NCI-H146 treated with DMSO at 0.1 percent for 48 hours (cell line): ENCODE data around the gene FGF21.
"Not testable (repeated sequence)": the region's sequence is repeated elsewhere in the genome, so short reads cannot be mapped to it uniquely, and the experiment has no call there.

Experiments
- DNase-seq: peaks from one replicate; lab custom pipeline; 2025; ENCODE audit not compliant: unreplicated experiment; lab: John Stamatoyannopoulos, UW

FGF21 gene

DNA sequence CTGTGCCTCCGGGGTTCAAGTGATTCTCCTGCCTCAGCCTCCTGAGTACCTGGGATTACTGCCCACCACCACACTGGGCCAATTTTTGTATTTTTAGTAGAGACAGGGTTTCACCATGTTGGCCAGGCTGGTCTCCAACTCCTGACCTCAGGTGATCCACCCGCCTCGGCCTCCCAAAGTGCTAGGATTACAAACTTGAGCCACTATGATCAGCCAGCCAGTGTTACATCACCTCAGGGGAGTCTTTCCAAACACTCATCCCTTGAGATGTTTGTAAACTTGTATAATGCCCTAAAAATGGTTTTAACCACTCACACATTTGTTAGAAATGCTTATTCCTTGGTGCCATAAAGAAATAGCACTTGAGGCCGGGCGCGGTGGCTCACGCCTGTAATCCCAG is 31.1 kb downstream of the FGF21 start:
- DNase-seq = not testable (repeated sequence)

DNA sequence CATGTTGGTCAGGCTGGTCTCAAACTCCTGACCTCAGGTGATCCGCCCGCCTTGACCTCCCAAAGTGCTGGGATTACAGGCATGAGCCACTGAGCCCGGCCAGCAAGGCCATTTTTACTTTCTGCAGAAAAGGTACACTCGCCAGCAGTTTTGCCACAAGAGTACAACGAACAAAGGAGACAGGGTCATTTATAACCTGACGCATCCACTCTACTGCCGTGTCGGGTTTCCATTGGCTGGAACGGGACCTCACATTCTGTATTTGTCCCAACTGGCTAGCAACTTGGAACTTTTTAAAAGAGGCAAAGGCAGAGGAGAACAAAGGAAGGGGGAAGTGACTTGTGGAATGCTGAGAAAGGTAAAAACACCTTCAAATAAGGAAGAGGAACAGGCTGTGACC is 32.0 kb downstream of the FGF21 start:
- DNase-seq = not testable (repeated sequence)

DNA sequence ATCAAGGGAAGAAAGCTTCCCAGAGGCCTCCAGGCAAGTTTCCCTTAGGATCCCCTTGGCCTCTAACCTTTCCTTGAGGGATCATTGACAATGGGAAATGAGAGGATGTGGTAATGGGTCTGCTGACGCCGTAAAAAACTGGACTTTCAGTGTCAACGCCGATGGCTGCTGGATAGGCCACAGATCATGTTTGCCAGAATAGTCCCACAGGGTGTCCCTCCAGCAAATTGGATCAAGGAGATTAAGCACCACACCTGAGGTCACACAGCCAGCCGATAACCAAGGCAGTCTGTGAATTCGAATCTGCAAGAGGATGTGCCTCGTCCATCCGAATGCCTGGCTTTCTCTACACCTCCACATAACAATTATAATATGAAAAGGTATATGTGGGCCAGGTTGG is 37.9 kb downstream of the FGF21 start:
- DNase-seq = no peak

DNA sequence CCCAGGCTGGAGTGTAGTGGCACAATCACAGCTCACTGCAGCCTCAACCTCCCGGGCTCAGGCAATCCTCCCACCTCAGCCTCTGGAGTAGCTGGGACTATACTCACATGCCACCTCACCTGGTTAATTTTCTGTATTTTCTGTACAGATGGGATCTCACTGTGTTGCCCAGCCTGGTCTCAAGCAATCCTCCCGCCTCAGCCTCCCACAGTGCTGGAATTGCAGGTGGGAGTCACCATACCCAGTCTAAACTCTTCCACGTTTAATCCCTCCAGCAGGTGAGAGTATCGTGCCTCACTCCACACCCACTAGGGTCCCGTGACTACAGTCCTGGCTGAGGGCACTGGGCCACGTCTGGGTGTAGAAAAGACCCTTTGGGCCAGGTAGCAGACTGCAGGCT is 39.0 kb downstream of the FGF21 start:
- DNase-seq = no peak

DNA sequence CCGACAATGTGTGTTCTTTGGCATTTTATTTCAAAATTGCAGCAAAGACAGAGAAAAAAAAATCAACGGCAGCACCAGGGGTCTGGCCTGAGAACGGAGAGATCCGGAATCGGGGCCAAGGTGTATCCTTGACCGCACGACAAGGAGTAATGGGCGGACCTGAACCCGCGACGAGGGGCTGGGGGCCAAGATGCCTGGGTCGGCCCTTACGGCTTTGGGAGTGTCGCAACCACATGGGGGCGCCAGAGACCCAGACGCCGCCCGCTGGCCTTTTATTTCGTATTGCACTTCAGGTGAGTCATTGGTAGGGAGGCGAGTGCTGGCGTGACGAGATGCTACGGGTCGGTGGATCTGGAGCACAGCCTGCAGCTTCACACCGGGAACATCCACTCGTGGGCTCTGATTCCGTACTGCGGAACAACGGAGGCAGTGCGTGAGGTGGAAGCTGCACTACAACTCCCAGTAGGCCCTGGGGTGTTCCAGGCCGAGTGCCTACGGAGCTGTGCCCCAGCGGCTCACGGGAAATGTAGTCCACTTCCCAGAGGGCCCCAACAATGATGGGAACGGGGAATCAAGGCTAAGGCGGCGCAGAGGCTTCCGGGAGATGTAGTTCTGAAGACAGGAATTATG is 39.8 kb downstream of the FGF21 start:
- DNase-seq = peak; percentile 42

DNA sequence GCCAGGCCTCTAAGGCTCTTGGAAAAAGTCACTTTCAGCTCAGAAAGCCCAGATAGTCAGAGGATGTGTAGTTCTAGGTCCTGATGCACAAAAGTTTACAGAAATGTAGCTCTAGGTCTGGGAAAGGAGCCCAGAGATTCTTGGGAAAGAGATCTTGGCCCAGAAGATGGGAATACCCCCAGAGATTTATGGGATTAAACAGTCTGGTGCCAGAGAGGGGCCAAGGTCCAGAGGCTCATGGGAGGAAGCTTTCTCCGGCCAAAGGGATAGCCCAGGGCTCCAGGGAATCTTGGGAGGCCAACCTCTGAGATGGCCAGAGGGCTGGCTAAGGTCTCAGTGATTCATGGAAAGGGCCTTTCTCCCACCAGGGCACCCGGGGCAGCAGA is 40.4 kb downstream of the FGF21 start:
- no peak for DNase-seq

DNA sequence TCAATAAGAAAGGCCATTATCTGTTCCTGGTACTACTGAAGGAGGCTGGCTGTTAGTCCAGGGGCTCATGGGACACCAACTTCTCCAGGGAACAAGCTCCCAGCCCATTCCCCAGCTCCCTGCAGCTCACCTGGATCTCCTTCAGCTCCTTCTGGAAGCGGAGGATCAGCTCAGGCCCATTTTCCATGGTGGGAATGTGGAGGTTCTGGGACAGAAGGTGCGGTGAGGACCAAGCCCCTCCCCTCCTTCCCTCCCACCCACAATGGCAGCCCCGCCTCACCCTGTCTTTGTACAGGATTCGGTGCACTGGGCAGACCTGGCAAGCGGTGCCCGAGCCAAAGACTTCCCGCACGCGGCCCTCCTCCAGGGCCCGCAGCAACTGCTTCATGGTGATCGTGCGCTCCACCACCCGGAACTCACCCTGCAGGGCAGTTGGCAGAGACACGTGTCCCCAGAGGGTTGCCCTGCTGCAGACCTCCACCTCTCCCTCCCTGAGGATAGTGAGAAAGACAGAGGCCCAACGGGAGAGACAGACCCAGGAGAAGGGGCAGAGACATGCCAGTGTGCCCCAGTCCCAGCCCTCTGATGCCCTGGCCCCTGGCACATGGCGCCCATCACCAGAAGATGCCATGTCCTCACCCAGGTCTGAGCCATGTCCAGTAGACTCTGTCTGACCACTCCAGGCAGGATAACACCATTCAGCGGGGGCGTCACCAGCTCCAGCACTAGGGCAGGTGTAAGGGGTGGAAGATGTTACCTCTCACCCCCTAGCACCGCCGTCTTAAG is 41.2 kb downstream of the FGF21 start:
- DNase-seq = no peak

DNA sequence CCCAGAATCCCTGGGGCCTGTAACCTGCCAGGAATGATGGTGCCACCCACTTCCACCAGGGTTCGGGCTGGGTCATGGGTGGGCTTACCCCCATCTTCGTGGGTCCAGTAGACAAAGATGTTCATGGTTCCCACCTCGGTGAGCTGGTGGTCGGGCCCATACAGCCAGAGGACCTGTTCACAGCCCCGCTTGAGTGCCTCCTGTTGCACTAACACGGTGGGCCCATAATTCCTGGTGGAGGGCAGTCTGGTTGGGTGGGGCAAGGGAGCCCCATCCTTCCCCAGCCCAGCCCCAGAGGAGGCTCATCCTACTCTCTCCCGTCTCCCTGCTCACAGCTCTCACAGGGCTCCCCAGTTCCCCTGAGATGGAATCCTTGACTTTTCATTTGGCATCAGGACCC is 41.8 kb downstream of the FGF21 start:
- DNase-seq = no peak

DNA sequence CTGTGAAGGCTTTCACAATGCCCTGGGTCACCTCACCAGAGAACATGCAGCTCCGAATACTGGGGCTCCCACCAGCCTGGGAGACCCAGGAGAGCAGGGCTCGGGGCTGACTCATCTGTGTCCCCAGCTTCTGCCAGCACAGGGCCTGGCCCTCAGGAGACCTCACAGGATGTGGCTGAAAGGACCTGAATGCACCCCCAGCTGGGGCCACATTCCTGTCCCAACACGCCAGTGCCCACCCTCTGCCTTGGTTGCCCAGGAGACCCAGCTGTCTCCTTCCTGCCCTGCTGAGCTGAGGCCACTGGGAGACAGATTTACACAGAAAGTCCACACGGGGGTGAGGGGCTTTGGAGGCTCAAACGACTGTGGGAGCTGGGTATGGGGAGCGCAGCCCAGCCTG is 43.6 kb downstream of the FGF21 start:
- peak; percentile 35 for DNase-seq

DNA sequence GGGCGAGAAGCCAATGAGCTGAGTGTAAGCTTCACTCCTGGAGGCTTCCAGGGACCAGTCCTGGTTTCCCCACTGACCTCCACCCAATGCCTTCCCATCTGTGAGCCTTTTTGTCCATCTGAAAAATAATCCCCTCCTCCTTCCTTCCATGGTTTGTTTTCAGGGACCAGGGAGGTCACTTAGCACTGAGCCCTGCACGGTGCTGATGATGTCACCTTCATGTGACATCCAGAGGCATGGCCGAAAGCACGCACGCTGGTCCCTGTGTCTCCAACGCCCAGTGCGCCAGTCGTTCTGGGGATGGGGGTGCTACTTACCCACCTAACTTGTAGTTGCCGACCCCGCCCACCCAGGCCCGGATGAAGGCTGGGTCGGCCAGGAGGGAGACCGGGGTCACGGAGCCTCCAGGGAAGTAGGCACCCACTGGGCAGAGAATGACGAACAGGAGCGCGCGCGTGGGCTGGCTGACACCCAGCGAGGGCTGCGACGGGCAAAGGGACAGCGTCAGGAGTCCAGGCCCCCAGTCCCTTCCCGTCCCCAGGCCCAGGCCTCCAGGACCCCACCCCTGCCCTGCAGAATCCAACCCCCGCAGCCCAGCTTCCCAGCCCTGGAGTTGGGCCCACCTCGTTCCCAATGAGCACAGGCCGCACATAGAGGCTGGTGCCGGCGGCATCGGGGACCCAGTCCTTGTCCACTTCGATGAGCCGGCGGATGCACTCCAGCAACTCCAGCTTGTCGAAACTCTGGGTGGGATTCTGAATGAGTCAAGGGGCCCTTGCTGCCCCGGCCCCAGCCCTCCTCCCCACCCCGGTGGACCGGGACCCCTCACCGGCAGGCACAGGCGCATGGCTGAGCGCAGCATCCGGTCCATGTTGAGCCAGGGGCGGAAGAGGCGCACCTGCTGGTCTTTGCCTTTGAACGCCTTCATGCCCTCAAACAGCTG is 44.3 kb downstream of the FGF21 start:
- no peak for DNase-seq

DNA sequence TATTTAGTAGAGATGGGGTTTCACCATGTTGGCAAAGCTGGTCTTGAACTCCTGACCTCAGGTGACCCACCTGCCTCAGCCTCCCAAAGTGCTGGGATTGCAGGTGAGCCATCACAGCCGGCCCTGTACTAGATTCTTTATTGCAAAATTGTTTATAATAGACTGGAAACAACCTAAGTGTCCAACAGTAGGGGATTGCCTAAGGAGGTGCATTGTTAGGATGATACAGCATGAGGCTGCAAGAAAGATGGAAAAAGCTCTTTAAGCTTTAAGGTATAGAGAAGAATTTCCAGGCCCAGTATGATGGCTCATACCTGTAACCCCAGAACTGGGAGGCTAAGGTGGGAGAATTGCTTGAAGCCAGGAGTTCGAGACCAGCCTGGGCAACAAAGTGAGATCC is 47.3 kb downstream of the FGF21 start:
- no peak for DNase-seq

DNA sequence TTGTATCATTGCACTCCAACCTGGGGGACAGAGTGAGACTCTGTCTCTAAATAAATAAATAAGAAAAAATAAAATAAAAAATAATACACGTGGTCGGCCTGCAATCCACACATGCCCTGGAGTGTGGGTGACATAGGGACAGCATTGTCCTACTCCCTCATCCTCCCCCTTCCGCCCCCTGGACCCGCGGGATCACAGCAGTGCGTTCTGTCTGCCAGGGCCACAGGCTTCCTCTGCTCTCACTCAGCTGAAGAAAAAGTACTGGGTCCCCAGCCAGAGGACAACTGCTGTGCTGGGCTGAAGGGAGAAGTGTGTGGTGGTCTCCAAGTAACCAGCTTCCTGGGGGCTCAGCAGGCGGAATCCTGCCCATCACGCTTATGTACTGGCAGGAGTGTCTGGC is 49.2 kb downstream of the FGF21 start:
- DNase-seq = no peak

DNA sequence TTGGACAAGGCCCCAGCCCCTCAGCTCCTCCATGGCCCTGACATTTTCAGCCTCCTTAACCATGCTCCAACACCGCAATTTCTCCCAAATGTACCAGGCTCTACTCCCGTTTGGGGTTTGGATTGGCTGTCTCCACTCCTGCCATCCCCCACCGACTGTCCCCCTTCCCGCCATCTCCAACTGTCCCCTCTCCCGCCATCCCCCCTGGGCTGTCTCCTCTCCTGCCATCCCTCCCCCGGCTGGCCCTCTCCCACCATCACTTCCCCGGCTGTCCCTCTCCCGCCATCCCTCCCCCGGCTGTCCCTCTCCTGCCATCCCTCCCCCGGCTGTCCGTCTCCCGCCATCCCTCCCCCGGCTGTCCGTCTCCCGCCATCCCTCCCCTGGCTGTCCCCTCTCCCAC is 50.1 kb downstream of the FGF21 start:
- DNase-seq = no peak

DNA sequence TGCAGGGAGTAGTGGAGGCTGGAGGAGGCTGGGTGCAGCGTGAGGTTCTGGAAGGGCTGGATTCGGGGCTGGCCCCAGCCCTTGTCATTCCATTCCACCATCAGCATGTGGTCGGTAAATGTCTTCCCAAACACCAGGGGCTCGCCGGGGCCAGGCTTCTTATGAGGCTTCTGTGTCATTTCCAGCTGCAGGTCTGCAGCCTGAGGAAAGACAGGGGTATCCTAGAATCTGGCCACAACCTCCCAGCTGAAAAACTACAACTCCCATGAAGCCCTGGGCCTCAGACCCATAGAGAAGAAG is 51.1 kb downstream of the FGF21 start:
- DNase-seq = no peak

DNA sequence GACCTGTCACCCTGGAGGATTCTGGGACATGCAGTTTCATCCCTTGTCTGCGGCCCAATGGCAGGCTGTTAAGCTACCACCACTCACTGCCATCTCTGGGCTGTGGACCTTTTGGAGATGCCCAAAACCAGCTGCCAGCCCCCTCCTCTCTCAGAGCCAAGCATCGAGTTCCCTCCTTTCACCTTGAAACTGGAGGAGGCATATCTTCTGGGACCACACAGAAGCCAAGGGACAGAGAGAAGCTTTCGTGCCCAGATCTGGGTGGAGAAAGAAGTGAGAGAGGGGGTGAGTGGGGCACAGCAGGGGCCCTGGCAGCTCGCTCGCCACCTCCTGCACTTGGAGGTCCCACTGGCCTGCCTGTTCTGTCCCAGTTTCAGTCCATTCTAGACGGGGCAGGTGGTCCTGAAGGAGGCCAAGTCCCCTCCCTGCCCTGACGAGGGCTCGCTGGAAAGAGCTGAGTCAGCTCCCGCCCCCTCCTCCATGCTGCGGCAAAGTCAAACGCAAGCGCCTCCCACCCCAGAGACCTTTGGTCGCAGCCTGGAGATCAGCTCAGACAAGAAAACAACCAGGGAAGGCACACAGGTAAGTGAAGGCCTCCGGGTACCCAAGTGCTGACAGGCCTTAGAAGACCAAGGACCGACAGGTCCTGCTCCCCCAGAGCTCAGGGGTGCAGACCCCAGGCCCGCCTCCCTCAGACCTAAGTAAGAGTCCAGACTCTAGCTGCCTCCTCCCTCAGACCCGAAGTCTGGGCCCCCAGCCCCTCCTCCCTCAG is 51.7 kb downstream of the FGF21 start:
- DNase-seq = no peak

DNA sequence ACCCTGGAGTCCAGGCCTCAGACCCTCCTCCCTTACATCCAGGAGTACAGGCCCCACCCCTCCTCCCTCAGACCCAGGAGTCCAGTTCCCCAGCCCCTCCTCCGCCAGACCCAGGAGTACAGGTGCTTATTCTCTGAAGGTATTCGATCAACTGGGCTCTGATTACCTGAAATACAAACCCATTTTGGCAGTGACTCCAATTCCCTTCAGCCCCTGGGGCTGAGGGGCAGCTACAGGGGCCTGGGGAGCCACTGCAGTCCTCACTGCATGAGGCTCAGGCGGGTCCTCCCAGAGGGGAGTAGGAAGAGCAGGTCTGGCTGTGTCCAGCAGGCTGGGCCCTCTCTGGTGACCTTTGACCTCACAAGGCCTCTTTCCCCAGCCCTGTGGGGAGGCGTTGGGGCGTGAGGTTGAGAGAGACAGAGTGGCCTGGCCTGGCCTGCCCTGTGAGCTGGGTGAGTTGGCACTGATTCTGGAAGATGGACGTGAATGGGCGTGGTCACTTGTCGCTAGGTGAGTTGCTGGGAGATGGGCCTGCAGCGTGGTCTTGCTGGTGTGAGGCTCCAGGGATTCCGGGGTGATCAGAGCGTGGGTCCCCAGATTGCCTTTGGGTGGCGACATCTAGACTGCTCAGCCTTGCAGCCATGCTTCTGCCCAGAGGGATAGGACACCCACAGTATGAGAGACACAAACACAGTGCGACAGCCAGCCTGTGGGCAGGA is 52.4 kb downstream of the FGF21 start:
- DNase-seq = no peak
